ENCODE data around the gene ANKDD1A.

- TF ChIP-seq, protein P1, sequence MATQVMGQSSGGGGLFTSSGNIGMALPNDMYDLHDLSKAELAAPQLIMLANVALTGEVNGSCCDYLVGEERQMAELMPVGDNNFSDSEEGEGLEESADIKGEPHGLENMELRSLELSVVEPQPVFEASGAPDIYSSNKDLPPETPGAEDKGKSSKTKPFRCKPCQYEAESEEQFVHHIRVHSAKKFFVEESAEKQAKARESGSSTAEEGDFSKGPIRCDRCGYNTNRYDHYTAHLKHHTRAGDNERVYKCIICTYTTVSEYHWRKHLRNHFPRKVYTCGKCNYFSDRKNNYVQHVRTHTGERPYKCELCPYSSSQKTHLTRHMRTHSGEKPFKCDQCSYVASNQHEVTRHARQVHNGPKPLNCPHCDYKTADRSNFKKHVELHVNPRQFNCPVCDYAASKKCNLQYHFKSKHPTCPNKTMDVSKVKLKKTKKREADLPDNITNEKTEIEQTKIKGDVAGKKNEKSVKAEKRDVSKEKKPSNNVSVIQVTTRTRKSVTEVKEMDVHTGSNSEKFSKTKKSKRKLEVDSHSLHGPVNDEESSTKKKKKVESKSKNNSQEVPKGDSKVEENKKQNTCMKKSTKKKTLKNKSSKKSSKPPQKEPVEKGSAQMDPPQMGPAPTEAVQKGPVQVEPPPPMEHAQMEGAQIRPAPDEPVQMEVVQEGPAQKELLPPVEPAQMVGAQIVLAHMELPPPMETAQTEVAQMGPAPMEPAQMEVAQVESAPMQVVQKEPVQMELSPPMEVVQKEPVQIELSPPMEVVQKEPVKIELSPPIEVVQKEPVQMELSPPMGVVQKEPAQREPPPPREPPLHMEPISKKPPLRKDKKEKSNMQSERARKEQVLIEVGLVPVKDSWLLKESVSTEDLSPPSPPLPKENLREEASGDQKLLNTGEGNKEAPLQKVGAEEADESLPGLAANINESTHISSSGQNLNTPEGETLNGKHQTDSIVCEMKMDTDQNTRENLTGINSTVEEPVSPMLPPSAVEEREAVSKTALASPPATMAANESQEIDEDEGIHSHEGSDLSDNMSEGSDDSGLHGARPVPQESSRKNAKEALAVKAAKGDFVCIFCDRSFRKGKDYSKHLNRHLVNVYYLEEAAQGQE (IDR thresholded peaks at IDR 0.05; ENCODE audit: insufficient read depth in 1 of 2, low read depth in 2 of 2, low read length in 1 of 2): no peak
- no peak for TF ChIP-seq POLR2AphosphoS5 (IDR thresholded peaks at IDR 0.05; ENCODE audit: low read depth, low read length)
These were observed 9.8 kb upstream of the ANKDD1A start for GRCh38 chr15:64901914-64902313.

Measured in Panc1 (cell line).